Ishikawa (cell line): ENCODE measurements around the gene F11R.
A peak's percentile ranks its signal among the peaks of the same experiment; 100 is the strongest.

Experiments
- CEBPB ChIP-seq: IDR thresholded peaks from 2 replicates; pipeline ENCODE4 v1.6.1; 2012
- CREB1 ChIP-seq: IDR thresholded peaks from 2 replicates; pipeline ENCODE4 v1.6.1; 2012; ENCODE audit warnings: low read depth
- EGR1 ChIP-seq: IDR thresholded peaks from 2 replicates; pipeline ENCODE4 v1.6.1; 2012
- EP300 ChIP-seq: IDR thresholded peaks from 2 replicates; pipeline ENCODE4 v1.6.1; 2012; ENCODE audit warnings: borderline replicate concordance
- FOXM1 ChIP-seq: IDR thresholded peaks from 2 replicates; pipeline ENCODE4 v1.6.1; 2012; ENCODE audit warnings: low read depth, borderline replicate concordance
- MAX ChIP-seq: IDR thresholded peaks from 2 replicates; pipeline ENCODE4 v1.6.1; 2012
- NFIC ChIP-seq: IDR thresholded peaks from 2 replicates; pipeline ENCODE4 v1.6.1; 2012
- RAD21 ChIP-seq: IDR thresholded peaks from 2 replicates; pipeline ENCODE4 v1.6.1; 2012; ENCODE audit warnings: low read depth
- REST ChIP-seq: IDR thresholded peaks from 2 replicates; pipeline ENCODE4 v1.6.1; 2012; ENCODE audit warnings: low read depth, mild to moderate bottlenecking
- TAF1 ChIP-seq: IDR thresholded peaks from 2 replicates; pipeline ENCODE4 v1.6.1; 2012; ENCODE audit warnings: low read depth, mild to moderate bottlenecking
- TCF12 ChIP-seq: IDR thresholded peaks from 2 replicates; pipeline ENCODE4 v1.6.1; 2012; ENCODE audit warnings: low read depth
- TEAD4 ChIP-seq: IDR thresholded peaks from 2 replicates; pipeline ENCODE4 v1.6.1; 2012
- USF1 ChIP-seq: IDR thresholded peaks from 2 replicates; pipeline ENCODE4 v1.6.1; 2012
- YY1 ChIP-seq: IDR thresholded peaks from 2 replicates; pipeline ENCODE4 v1.6.1; 2012; ENCODE audit warnings: low read depth
- ZBTB7A ChIP-seq: IDR thresholded peaks from 2 replicates; pipeline ENCODE4 v1.6.1; 2012; ENCODE audit warnings: low read depth

F11R gene

GRCh38 chr1:161020509-161021164, at the start of gene F11R:
F11R (minus strand) TSS chr1:161021152; CDS start chr1:161021073, 79 bp downstream.
- TF ChIP-seq YY1 (peak; percentile 6; the same call in 1 of the 2 replicates), TAF1 (peak; percentile 68), TCF12 (no peak)

GRCh38 chr1:161069731-161070270, 48.8 kb upstream of the F11R start, which contains the start of gene ARHGAP30:
ARHGAP30 (minus strand) TSS chr1:161069891; CDS start chr1:161069624, 267 bp downstream.
- no peak for TF ChIP-seq REST
- no peak for TF ChIP-seq USF1
- TF ChIP-seq TAF1 = no peak
- no peak for TF ChIP-seq MAX
- TF ChIP-seq TCF12 = no peak
- no peak for TF ChIP-seq NFIC
- no peak for TF ChIP-seq ZBTB7A
- TF ChIP-seq YY1 = no peak
- no peak for TF ChIP-seq TEAD4
- no peak for TF ChIP-seq RAD21

GRCh38 chr1:161069241-161069640, 48.3 kb upstream of the F11R start:
- TF ChIP-seq CREB1 (no peak), CEBPB (no peak), RAD21 (no peak), EP300 (no peak), MAX (no peak), TEAD4 (no peak), USF1 (no peak), ZBTB7A (no peak), TAF1 (no peak), EGR1 (no peak), TCF12 (no peak), FOXM1 (no peak), NFIC (no peak), YY1 (no peak), REST (no peak)

GRCh38 chr1:161068306-161069234, 47.6 kb upstream of the F11R start:
- no peak for TF ChIP-seq TAF1
- TF ChIP-seq CEBPB = no peak
- TF ChIP-seq YY1 = no peak
- no peak for TF ChIP-seq FOXM1
- TF ChIP-seq REST = no peak
